ENCODE results near the gene ZBTB7A. TPM values are rescaled to one million over a fixed set of nuclear protein-coding genes. Genes with fewer than 3 reads are reported as not detected.
A peak's percentile ranks its signal among the peaks of the same experiment; 100 is the strongest.

The ZBTB7A gene
- total and polyA plus RNA-seq, 7 experiments from 2014 or later: 15.3 to 76.0 (median 49.1) TPM

DNA sequence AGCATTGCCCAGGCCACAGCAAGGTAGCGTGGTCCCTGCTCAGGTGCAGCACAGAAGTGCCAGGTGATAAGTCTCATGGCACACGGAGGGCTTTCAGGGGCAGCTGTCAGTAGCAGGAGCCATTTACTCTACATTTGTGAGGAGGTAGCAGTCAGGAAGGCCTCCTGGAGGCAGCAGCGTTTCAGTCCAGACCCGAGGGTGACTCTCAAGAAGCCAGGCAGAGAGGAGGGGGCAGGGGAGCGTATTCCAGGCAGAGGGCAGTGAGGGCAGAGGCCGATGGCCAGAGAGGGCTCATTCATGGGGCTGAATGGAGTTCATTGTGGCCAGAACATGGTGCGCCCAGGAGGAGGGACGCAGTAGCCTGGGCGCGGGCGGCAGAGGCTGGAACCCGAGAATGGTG, 50.2 kb downstream of the ZBTB7A start:
- POLR2A ChIA-PET: interaction anchor here (0.6 kb wide), 1 partner anchor 371 kb away, joined by 3 read pairs; no protein-coding TSS in a partner anchor
- ATAC-seq: no peak
- Mint-ChIP-seq H3K9me3 (no peaks in the 10 kb centered on the region), H3K4me1 (peaks cover 3 to 44% (median 21%) of the 10 kb centered on the region in 7 donors), H3K4me3 (no peak overlapping the region), H3K27ac (peak overlapping the region in 2 of 9 donors; percentile 31 to 48), H3K27me3 (no peaks in the 10 kb centered on the region), H3K36me3 (peaks cover 0 to 10% (median 3%) of the 10 kb centered on the region in 5 donors)
- peaks cover 0 to 72% (median 0%) of the 10 kb centered on the region in 3 experiments for H3K36me3 ChIP-seq (ENCODE audit: control insufficient read depth in 2 of 3, insufficient read depth in 3 of 3, low read length in 3 of 3)
- H3K4me3 ChIP-seq (ENCODE audit: low read length): no peak overlapping the region
- DNase-seq: no peak
- CTCF ChIA-PET: no interaction called here
- intact Hi-C loops (cut with micrococcal nuclease): no loop called here
- H3K27me3 ChIP-seq (ENCODE audit: control insufficient read depth in 2 of 2, insufficient read depth in 2 of 2, low read length in 2 of 2): no peaks in the 10 kb centered on the region
- H3K9me3 ChIP-seq (ENCODE audit: control insufficient read depth in 2 of 3, low read length in 3 of 3): no peaks in the 10 kb centered on the region
- H3K27ac ChIP-seq (ENCODE audit: low read depth, low read length): no peak overlapping the region
- H3K4me1 ChIP-seq (ENCODE audit: control insufficient read depth in 2 of 2, insufficient read depth in 2 of 2, low read length in 2 of 2): peaks cover 0 to 7% of the 10 kb centered on the region in 2 donors

DNA sequence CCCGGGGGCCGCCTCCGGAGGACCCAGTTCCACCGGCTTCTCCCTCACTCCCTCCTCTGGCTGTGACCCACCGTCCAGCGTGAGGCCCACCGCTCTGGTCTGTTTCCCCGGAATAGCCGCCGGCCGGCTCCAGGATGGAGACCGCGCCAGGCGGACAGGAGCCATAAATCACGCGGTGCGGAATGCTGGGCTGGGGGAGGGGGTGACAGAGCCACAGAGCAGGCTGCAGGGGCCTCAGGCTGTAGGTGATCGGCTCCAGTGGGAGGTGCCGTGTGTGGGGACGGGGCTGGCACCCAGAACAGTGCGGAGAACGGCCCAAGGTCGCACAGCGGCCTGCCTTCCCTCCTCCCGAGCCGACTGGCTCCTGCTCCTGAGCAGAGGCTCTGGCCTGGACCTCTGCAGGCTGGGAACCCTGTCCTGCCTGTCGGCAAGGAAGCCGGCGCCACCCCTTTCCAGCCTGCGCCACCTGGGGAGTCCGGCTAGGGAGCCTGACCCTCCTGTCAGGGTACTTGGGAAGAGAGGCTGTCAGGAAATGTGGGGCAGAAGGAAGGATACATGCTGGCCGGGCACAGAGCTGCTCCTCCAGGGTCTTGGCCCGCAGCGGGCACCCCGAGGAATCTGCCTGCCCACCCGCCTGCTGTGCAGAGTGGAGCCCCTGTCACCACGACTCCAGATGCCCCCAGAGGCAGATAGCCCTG, 50.8 kb downstream of the ZBTB7A start:
- Histone ChIP-seq H3K27me3 (ENCODE audit: control insufficient read depth in 2 of 2, insufficient read depth in 2 of 2, low read length in 2 of 2) (no peaks in the 10 kb centered on the region), H3K4me3 (ENCODE audit: low read length) (no peak overlapping the region), H3K27ac (ENCODE audit: low read depth, low read length) (no peak overlapping the region), H3K4me1 (ENCODE audit: control insufficient read depth in 2 of 2, insufficient read depth in 2 of 2, low read length in 2 of 2) (peaks cover 3 to 12% of the 10 kb centered on the region in 2 donors), H3K9me3 (ENCODE audit: control insufficient read depth in 2 of 3, low read length in 3 of 3) (no peaks in the 10 kb centered on the region), H3K36me3 (ENCODE audit: control insufficient read depth in 2 of 3, insufficient read depth in 3 of 3, low read length in 3 of 3) (peaks cover 0 to 78% (median 0%) of the 10 kb centered on the region in 3 experiments)
- ATAC-seq (no peak), DNase-seq (no peak)
- CTCF ChIA-PET: no interaction called here
- Mint-ChIP-seq H3K27ac (no peak overlapping the region), H3K4me3 (no peak overlapping the region), H3K27me3 (no peaks in the 10 kb centered on the region), H3K4me1 (peaks cover 3 to 50% (median 28%) of the 10 kb centered on the region in 7 donors), H3K36me3 (peaks cover 0 to 10% (median 0%) of the 10 kb centered on the region in 5 donors), H3K9me3 (no peaks in the 10 kb centered on the region)
- intact Hi-C loops (cut with micrococcal nuclease): no loop called here
- POLR2A ChIA-PET: interaction anchor here (0.6 kb wide), 1 partner anchor 371 kb away, joined by 3 read pairs; no protein-coding TSS in a partner anchor

DNA sequence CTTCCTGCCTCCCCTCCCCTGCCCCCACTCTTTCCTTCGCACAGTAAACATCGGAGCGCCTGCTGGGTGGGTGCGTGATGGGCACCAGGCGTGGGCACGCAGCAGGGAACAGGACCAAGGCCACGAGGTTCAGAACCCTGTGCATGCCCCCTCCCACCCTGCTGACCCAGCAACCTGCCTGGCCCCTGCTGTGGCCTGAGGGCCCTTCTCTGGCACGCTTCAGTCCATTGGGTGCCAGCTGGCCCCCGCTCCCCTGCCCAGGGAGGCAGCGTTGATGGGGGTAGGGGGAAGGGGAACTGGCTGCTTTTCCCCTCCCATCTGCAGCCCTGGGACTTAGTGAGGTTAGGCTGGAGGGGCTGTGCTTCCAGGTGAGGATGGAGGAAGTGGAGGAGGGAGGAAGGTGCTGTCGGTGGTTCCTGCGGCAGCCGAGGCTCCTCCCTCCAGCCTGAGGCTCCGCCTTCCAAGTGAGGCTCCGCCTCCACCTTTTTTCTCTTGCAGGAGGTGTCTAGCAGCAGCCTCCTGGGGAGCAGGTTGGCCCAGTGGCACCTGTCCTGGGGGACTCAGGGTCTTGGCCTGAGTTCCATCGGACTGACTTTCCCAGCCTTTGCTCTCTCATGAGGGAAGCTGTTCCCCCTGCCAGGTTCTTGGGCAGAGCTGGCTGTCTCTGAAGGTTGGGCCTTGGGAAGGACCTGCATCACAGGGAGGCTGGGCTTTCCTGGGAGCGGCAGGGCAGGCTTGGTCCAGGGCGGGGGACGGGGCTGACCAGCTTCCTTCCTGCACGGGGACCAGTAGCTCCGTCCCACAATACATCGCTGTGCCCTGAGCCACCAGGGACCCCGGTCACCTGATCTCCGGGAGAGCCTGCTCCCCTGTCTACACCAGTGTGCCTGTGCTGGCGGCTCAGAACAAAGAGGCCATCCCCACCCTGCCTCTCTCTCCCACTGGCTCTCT, 51.9 kb downstream of the ZBTB7A start:
- Histone ChIP-seq H3K4me1 (ENCODE audit: control insufficient read depth in 2 of 2, insufficient read depth in 2 of 2, low read length in 2 of 2) (peaks cover 11 to 20% of the 10 kb centered on the region in 2 donors), H3K27me3 (ENCODE audit: control insufficient read depth in 2 of 2, insufficient read depth in 2 of 2, low read length in 2 of 2) (no peaks in the 10 kb centered on the region), H3K4me3 (ENCODE audit: low read length) (no peak overlapping the region), H3K27ac (ENCODE audit: low read depth, low read length) (no peak overlapping the region), H3K9me3 (ENCODE audit: control insufficient read depth in 2 of 3, low read length in 3 of 3) (no peaks in the 10 kb centered on the region), H3K36me3 (ENCODE audit: control insufficient read depth in 2 of 3, insufficient read depth in 3 of 3, low read length in 3 of 3) (peaks cover 0 to 76% (median 0%) of the 10 kb centered on the region in 3 experiments)
- intact Hi-C loops (cut with micrococcal nuclease): no loop called here
- H3K9me3 Mint-ChIP-seq: no peaks in the 10 kb centered on the region
- H3K27me3 Mint-ChIP-seq: no peaks in the 10 kb centered on the region
- CTCF ChIA-PET: no interaction called here
- H3K4me1 Mint-ChIP-seq: peaks cover 3 to 50% (median 29%) of the 10 kb centered on the region in 7 donors
- H3K4me3 Mint-ChIP-seq: no peak overlapping the region
- POLR2A ChIA-PET: no interaction called here
- ATAC-seq (peak; percentile 55), DNase-seq (peak in 7 of 9 donors; percentile 23 to 52 (median 46))
- peak overlapping the region in 2 of 9 donors; percentile 8 to 49 for H3K27ac Mint-ChIP-seq
- peaks cover 0 to 5% (median 0%) of the 10 kb centered on the region in 5 donors for H3K36me3 Mint-ChIP-seq

DNA sequence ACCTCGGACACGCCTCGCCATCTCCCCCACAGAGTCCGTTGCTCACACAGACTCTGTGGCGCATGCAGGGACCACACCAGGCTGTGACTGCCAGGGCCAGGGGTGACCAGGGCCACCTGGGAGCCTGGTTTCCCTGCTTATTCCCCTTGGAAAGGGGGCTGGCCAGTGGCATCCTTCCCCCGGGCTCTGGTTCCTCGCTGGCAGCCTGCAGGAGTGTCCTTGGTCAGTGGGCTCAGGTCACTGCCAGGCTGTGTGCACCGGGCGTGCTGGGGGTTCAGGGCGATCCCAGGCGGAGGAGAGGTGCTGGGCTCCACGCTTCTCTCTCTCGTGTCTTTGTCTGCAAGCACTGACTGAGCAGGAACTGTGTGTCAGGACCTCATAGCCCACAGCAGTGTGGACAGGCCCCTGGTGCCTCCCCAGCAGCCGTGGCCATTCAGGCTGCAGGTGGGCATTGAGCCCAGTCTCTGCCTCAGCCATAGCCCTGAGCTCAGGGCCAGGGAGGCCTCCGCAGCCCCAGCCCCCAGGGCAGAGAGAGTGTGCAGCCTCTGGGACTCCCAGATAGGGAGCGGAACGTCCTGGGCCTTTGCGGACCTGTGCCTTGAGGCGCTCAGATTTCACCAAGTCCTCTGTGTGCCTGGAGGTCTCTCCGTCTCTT, 52.7 kb downstream of the ZBTB7A start:
- H3K27ac Mint-ChIP-seq: no peak overlapping the region

DNA sequence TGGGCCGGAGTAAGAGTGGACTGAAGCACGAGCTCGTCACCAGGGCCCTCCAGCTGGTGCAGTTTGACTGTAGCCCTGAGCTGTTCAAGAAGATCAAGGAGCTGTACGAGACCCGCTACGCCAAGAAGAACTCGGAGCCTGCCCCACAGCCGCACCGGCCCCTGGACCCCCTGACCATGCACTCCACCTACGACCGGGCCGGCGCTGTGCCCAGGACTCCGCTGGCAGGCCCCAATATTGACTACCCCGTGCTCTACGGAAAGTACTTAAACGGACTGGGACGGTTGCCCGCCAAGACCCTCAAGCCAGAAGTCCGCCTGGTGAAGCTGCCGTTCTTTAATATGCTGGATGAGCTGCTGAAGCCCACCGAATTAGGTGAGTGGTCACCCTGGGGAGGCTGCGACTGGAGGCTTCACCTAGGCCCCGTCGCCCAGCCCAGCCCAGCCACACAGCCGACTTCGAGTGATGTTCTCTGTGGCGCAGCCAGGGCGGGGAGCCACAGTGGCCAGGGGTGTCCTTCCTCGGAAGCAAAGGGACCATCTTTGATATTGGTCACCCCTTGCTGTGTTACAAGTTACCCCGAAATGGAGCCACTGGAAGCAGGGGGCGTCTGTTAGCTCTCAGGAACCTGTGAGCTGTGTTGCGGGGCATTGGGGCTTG, 53.6 kb downstream of the ZBTB7A start:
- peak overlapping the region in 2 of 10 donors; percentile 16 to 19 for H3K4me3 Mint-ChIP-seq
- H3K9me3 Mint-ChIP-seq: peaks cover 0 to 3% (median 0%) of the 10 kb centered on the region in 11 donors
- CTCF ChIA-PET: no interaction called here
- Histone ChIP-seq H3K4me3 (ENCODE audit: low read length) (no peak overlapping the region), H3K36me3 (ENCODE audit: control insufficient read depth in 2 of 3, insufficient read depth in 3 of 3, low read length in 3 of 3) (peaks cover 0 to 73% (median 0%) of the 10 kb centered on the region in 3 experiments), H3K27ac (ENCODE audit: low read depth, low read length) (no peak overlapping the region), H3K4me1 (ENCODE audit: control insufficient read depth in 2 of 2, insufficient read depth in 2 of 2, low read length in 2 of 2) (peaks cover 26 to 35% of the 10 kb centered on the region in 2 donors), H3K27me3 (ENCODE audit: control insufficient read depth in 2 of 2, insufficient read depth in 2 of 2, low read length in 2 of 2) (no peaks in the 10 kb centered on the region), H3K9me3 (ENCODE audit: control insufficient read depth in 2 of 3, low read length in 3 of 3) (no peaks in the 10 kb centered on the region)
- peaks cover 13 to 59% (median 39%) of the 10 kb centered on the region in 7 donors for H3K4me1 Mint-ChIP-seq
- POLR2A ChIA-PET: interaction anchor here (0.6 kb wide), 1 partner anchor 47 kb away, joined by 3 read pairs; no protein-coding TSS in a partner anchor
- H3K27ac Mint-ChIP-seq: peak overlapping the region in 2 of 9 donors; percentile 37 to 70
- DNase-seq: no peak
- ATAC-seq: no peak
- H3K36me3 Mint-ChIP-seq: no peaks in the 10 kb centered on the region
- intact Hi-C loops (cut with micrococcal nuclease): no loop called here
- no peaks in the 10 kb centered on the region for H3K27me3 Mint-ChIP-seq

More for the DNA sequence above, 52.7 kb downstream of the ZBTB7A start:
- H3K27ac ChIP-seq (ENCODE audit: low read depth, low read length): no peak overlapping the region
- intact Hi-C loops (cut with micrococcal nuclease): no loop called here
- ChIA-PET POLR2A (interaction anchor here (0.6 kb wide), 1 partner anchor 47 kb away, joined by 3 read pairs; no protein-coding TSS in a partner anchor), CTCF (no interaction called here)
- Mint-ChIP-seq H3K9me3 (peaks cover 0 to under 1% (median 0%) of the 10 kb centered on the region in 11 donors), H3K36me3 (peaks cover 0 to 5% (median 0%) of the 10 kb centered on the region in 5 donors), H3K4me3 (no peak overlapping the region), H3K4me1 (peaks cover 9 to 58% (median 36%) of the 10 kb centered on the region in 7 donors), H3K27me3 (no peaks in the 10 kb centered on the region)
- peaks cover 0 to 76% (median 0%) of the 10 kb centered on the region in 3 experiments for H3K36me3 ChIP-seq (ENCODE audit: control insufficient read depth in 2 of 3, insufficient read depth in 3 of 3, low read length in 3 of 3)
- H3K27me3 ChIP-seq (ENCODE audit: control insufficient read depth in 2 of 2, insufficient read depth in 2 of 2, low read length in 2 of 2): no peaks in the 10 kb centered on the region
- no peak for DNase-seq
- H3K4me1 ChIP-seq (ENCODE audit: control insufficient read depth in 2 of 2, insufficient read depth in 2 of 2, low read length in 2 of 2): peaks cover 17 to 27% of the 10 kb centered on the region in 2 donors
- ATAC-seq: no peak
- H3K9me3 ChIP-seq (ENCODE audit: control insufficient read depth in 2 of 3, low read length in 3 of 3): no peaks in the 10 kb centered on the region
- H3K4me3 ChIP-seq (ENCODE audit: low read length): no peak overlapping the region

Measured in naive thymus-derived CD4-positive, alpha-beta T cell (primary cell).